GM18499 (cell line): ENCODE data around the gene CADPS2.

Experiments
- ATAC-seq: cut with Tn5 transposase; IDR thresholded peaks from one replicate; pipeline ENCODE4 v1.9.1; 2021; ENCODE audit warnings: moderate number of reproducible peaks; ENCODE audit not compliant: insufficient read depth, unreplicated experiment

CADPS2 gene

GRCh38 chr7:122790132-122790531, 96.1 kb downstream of the CADPS2 start:
- ATAC-seq: no peak

- no peak for ATAC-seq
Measured at GRCh38 chr7:122789156-122789555, 97.1 kb downstream of the CADPS2 start.

GRCh38 chr7:122770686-122771335, 115.4 kb downstream of the CADPS2 start:
- no peak for ATAC-seq

GRCh38 chr7:122768827-122769226, 117.4 kb downstream of the CADPS2 start:
- ATAC-seq: no peak

GRCh38 chr7:122767339-122767738, 118.9 kb downstream of the CADPS2 start:
- ATAC-seq: no peak

- no peak for ATAC-seq
Measured at GRCh38 chr7:122766593-122766992, 119.7 kb downstream of the CADPS2 start.

- ATAC-seq: no peak
Measured at GRCh38 chr7:122764902-122765301, 121.4 kb downstream of the CADPS2 start.

GRCh38 chr7:122764020-122764419, 122.2 kb downstream of the CADPS2 start:
- no peak for ATAC-seq

GRCh38 chr7:122762071-122762470, 124.2 kb downstream of the CADPS2 start:
- no peak for ATAC-seq

- no peak for ATAC-seq
Measured at GRCh38 chr7:122758501-122758900, 127.8 kb downstream of the CADPS2 start.

- ATAC-seq: no peak
Measured at GRCh38 chr7:122756860-122757259, 129.4 kb downstream of the CADPS2 start.

- ATAC-seq: no peak
Measured at GRCh38 chr7:122755696-122756095, 130.6 kb downstream of the CADPS2 start.

GRCh38 chr7:122752583-122752982, 133.7 kb downstream of the CADPS2 start:
- no peak for ATAC-seq

- ATAC-seq: no peak
Measured at GRCh38 chr7:122750389-122750788, 135.9 kb downstream of the CADPS2 start.

- no peak for ATAC-seq
Measured at GRCh38 chr7:122748195-122748594, 138.1 kb downstream of the CADPS2 start.

- ATAC-seq: no peak
Measured at GRCh38 chr7:122746948-122747347, 139.3 kb downstream of the CADPS2 start.

GRCh38 chr7:122743211-122743610, 143.0 kb downstream of the CADPS2 start:
- no peak for ATAC-seq

GRCh38 chr7:122738947-122739346, 147.3 kb downstream of the CADPS2 start:
- ATAC-seq: no peak

- ATAC-seq: no peak
Measured at GRCh38 chr7:122736183-122736582, 150.1 kb downstream of the CADPS2 start.

GRCh38 chr7:122727759-122728158, 158.5 kb downstream of the CADPS2 start:
- no peak for ATAC-seq

- no peak for ATAC-seq
Measured at GRCh38 chr7:122727354-122727753, 158.9 kb downstream of the CADPS2 start.

- no peak for ATAC-seq
Measured at GRCh38 chr7:122726881-122727280, 159.4 kb downstream of the CADPS2 start.

GRCh38 chr7:122724366-122724765, 161.9 kb downstream of the CADPS2 start:
- no peak for ATAC-seq
